ENCODE data around the gene THSD4.
"Not testable (repeated sequence)": the region's sequence is repeated elsewhere in the genome, so short reads cannot be mapped to it uniquely, and the experiment has no call there.

THSD4 gene

DNA sequence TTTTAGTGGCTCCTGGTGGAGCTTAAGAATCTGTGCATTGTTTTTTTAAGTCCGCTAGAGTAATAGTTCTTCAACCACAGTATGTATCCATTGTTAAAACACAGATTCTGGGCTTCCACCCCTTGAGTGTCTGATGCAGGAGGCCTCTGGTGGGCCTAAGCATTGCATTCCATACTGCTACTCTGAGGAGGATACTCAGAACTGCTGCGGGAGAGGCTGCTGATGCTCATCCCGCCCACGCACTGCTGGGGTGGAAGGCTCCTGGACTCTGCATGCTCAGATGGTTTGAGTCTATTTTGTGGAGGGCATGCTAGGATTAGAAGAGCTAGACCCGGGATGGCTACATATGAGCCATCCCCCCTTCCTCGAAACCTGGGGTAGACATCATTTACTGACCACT is 74.4 kb downstream of the THSD4 start:
- no peak for DNase-seq (ENCODE audit: low spot score)

DNA sequence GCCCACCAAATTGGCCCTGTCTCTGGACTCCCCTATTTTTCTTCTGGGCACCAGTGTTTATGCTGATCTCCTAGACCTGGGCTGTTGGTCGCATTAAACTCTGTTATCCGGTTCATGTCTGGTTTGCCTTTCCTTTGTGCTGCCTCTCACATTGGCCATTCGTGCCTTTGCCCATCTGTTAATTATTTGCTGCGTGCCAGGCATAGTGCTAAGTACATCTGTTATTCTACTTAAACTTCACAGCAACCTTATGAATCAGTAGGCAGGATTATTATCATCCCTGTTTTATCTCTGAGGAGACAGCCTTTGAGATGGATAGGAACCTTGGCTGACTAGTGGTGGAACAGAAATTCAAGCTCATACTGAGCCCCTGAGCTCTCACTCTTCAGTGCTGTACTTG is 76.0 kb downstream of the THSD4 start:
- no peak for DNase-seq (ENCODE audit: low spot score)

DNA sequence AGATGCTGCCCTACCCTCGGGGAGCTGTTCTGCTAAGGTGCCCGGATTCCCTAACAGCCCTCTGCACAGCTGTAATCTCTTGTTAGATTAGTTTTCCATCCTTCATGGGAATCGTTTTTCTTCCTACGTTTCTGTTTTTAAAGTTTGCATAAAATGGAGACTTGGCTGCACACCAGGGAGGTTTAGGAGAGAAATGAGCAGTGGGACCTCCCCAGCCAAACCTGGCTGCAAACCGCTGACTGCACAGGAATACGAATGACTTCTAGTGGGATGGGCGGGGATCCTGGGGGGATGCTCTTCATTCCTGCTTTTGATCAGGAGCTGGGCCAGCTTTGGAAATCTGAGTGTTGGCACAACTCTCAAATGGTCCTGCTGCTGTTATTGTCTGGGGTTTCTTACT is 77.5 kb downstream of the THSD4 start:
- no peak for DNase-seq (ENCODE audit: low spot score)

DNA sequence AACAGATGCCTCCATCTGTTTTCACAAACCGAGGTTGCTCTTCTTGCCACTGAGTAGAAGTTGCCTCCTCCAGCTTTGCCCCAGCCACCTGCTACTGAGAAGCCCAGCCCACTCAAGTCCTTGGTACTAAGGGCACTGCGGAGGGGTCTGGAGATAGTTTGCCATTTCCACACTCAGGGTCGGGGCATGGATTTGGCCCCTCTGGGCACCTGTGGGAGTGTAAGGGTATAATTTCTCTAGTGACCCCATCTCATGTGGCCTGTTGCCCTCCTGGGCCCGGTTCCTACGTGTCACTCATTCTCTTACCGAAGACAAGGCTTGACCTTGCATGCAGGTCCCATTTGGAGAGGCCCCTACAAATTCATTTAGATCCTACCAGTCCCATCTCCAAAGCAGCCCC is 79.0 kb downstream of the THSD4 start:
- DNase-seq (ENCODE audit: low spot score): no peak

DNA sequence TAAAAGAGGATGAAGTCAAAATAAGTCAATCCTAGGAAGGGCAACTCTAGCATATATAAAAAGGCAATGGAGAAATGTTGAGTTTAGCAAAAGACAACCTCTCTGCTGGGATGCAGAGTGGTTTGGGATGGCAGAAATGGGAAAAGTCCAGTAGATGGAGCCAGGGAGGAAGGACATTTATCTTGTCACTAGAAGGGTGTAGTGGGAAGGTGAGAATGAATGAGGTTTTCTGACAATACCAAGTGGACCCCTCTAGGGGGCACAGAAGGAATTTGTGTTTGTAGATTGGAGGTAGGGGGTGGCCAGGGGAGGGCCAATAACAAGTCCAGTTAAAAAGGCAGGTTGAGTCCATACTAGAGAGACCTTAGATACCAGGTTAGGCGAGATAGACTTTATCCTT is 80.0 kb downstream of the THSD4 start:
- DNase-seq (ENCODE audit: low spot score): peak; percentile 32

DNA sequence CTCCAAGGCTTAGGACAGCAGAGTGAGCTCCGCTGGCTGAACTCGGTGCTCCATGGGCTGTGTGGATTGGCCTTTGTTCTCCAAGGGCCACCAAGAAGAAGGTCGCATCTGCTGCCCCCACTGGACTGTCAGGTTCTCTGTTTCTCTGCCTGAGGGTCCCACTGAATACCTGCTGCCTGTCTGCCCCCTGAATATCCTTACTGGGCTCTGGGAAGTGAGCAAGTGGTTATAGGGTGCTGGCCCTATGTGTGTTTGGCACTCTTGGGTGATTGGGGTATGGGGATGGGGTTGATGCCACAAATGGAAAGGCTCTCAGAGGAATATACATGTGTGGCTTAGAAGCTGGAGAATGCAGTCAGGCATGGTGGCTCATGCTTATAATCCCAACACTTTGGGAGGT is 82.3 kb downstream of the THSD4 start:
- no peak for DNase-seq (ENCODE audit: low spot score)

DNA sequence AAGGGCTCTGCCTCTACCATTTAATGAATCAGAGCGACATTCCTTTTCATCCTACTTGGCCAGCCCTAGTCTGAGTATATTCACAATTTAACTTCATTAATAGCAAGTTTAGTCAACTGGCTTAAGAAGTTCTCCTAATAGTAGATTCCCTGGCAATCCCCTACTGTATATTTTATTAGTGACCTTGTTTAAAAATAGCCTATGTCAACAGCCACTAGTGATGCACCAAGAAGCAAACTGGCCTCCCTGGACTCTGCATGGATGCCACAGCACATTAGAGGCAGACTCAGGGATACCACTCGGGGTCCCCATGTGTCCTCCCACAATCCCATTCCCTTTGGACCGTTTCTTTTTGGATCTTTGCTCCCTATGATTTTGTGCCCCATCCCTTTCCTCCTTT is 83.6 kb downstream of the THSD4 start:
- DNase-seq (ENCODE audit: low spot score): peak; percentile 55

DNA sequence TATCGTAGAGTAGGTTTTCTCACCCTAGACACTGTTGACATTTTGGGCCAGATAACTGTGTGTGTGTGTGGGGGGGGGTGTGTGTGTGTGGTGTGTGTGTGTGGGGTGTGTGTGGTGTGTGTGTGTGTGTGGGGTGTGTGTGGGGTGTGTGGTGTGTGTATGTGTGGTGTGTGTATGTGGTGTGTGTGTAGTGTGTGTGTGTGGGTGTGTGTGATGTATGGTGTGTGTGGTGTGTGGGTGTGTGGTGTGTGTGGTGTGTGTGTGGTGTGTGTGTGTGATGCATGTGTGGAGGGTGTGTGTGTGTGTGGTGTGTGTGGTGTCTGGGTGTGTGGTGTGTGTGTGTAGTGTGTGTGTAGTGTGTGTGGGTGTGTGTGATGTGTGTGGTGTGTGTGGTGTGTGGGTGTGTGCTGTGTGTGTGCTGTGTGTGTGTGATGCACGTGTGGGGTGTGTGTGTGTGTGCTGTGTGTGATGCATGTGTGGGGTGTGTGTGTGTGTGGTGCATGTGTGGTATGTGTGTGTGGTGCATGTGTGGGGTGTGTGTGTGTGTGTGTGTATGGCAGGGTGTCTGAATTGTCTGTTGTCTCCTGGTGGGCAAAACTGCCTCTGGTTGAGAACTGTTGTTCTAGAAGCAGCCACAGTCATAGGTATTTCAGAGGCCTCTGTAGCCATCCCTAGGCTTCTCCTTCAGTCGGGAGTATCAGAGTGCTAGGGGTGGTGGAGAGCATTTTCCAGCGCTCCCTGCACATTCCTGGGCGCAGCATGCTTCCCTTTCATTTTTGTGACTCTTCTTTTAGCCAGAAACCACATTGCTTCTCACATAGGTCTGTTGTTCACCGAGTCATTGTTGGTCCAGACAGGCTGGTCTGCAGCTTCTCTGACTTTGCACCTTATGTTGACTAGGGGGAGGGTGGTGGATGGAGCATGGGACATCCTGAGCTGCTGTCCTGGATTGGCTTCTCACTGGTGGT is 84.4 kb downstream of the THSD4 start:
- DNase-seq (ENCODE audit: low spot score): no peak

DNA sequence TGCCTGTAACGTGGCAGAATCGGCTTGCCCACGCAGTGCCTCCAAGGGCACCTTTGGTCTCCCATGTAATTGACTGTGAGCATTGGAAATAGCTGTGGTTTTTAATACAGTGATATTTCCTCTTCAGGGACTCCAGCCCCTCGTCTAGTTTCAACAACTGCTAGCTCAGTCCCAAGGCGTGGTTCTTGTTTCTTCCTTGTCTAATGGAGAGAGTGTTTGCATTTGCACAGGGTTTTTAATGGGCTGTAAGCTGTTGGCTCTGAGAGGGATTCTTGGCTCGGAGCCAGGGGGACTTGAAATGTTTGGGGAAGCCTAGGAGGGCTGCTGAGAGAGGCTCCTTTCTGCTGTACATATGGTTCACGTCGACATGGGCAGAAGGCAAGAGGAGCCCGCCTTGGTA is 86.2 kb downstream of the THSD4 start:
- no peak for DNase-seq (ENCODE audit: low spot score)

DNA sequence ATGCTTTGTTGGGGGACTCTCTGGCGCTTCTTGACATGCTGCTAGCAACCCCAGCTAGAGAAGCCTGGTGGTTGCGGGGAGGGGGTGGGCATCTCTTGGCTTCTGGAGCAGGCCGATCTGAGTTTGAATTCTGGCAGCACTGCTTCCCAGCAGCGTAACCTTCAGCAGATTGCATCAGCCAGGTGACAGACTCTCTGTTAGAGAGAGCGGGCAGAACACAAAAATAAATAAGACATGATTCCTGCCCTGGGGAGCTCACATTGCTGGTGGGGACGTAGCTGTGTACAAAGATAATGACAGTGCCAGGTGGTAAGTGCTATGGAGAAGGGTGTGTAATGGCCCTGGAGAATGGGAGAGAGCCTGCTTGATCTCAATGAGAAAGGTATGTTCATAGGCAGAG is 87.4 kb downstream of the THSD4 start:
- DNase-seq (ENCODE audit: low spot score): no peak

DNA sequence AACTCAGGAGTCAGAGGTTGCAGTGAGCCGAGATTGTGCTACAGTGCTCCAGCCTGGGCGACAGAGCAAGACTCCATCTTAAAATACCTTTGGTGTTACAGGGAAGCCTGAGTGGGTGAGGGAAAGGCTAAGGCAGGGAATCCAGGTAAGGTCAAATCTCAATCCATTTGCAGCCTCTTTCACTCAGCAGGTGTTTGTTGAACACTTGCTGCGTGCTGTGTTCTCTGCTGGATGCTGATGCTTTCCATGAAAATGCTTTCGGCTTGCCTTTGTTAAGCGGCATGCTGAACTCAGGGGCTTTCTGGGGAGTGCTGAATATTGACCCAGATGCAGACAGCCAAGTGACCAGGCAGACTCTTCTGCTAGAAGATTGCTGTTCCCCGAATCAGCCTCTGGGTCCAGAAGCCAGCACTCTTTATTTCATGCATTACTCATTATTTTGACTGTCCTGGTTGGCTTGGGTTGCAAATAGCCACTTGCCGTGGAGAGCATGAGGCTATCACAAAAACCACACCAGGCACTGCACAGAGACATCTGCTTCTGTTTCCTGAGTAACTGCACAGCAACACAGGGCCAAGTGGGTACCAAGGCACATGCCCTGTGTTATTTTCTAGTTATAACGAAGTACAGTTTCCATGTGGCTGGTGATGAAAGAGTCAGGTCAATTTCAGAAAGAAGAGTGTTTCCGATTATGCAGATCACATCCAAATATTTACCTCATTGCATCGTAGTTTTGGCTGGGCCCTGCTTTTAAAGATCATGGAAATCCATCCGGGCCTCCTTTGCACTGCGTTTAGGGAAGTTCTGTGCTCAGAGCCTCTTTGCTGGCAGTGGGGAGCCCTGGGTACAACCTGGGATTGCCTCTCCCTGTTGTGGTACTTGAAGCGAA is 88.6 kb downstream of the THSD4 start:
- peak; percentile 34 for DNase-seq (ENCODE audit: low spot score)

DNA sequence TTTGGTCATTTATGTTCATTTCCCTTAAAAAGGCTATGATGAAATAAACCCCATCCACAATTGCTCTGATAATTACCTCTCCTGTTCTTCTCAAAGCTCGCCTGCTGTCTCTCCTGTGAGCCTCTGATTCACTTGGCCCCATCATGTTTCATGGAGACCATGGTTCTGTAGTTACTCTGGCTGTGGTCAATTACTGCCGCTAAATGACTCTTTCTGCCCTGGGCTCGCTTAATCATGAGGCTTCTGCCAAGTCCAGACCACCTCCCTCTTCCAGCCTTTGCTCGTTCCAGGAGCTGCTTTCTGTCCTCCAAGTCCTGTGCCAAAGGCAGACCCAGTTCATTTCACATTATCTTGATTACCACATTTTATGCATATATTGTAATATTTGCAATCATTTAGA is 91.9 kb downstream of the THSD4 start:
- DNase-seq (ENCODE audit: low spot score): no peak

DNA sequence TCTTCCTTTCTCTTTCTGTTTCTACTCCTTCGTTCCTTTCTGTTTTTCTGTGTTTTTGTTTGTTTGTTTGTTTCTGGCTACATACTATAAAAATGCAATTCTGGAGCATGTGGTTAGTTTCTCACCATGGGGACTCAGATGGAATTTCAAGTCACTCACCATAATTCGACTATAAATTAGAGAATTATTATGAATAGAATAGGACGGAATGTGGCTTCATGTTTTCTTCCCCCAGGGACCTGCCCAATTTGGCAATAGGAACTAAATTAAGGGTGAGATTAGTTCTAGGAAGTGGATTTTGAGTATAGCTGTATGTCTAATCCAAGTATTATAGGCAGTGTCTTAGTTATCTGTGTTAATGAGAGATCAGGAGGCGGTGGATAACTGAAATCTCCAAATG is 96.9 kb downstream of the THSD4 start:
- DNase-seq (ENCODE audit: low spot score): no peak

DNA sequence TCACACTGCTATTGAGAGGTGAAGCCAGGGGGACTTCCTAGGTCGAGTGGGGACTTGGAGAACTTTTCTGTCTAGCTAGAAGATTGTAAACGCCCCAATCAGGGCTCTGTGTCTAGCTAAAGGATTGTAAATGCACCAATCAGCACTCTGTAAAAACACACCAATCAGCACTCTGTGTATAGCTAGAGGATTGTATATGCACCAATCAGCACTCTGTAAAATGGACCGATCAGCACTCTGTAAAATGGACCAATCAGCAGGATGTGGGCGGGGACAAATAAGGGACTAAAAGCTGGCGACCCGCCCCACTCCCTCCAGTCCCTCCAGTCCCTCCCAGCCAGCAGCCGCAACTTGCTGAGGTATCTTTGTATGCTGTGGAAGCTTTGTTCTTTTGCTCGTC is 98.7 kb downstream of the THSD4 start:
- DNase-seq (ENCODE audit: low spot score): not testable (repeated sequence)

DNA sequence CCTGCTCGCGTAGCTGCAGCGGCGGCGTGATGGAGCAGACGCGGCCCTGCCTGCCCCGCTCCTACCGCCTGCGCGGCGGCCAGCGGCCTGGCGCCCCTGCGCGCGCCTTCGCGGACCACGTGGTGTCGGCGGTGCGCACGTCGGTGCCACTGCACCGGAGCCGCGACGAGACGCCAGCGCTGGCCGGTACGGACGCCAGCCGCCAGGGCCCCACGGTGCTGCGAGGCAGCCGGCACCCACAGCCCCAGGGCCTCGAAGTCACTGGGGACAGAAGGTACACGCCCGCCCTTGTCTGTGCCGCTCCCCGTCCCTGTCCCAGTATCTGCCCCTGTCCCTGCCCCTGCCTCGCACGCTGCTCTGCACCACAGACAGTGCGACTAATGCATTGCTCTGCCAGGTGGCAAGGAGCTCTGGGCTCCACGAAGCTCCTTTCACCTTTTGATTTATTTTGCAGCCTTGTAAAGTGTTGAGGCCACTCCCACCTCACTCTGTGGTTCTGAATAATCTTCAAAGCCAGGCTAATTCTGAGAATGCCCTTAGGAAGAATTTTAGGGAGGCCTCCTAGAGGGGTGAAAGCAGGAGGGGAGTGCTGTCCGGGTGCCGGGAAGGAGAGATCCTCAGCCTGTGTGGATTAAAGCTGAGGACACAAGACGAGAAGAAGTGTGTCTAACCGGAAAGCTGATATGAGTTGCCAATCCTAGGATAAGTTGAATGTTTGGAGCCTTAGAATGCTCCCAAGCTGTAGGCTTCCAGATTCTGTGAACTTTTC is 100.0 kb downstream of the THSD4 start:
- DNase-seq (ENCODE audit: low spot score): no peak

DNA sequence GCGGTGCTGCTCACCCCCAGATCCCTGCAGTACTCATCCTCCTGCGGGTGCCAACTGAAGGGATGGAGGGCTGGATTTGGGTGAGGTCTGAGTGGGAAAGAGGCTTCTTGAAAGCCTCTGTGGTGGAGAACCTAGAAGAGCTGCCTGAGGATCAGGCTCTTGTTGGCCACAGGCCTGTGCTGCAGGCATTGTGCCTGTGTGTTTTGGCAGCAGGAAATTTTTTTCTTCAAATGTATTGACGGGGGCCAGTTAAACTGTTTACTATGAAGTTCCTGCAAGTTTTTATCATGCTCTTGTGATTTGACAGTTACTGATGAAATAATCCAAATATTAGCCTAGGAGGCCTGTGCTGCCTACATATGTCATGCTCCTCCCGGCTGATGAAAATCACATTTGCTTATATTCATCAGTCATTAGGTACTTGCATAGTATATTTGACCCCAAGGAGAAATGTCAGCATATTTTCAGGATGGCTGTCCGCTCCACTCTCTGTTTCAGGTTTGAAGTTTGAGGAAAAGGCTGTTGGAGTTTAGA is 103.1 kb downstream of the THSD4 start:
- no peak for DNase-seq (ENCODE audit: low spot score)

DNA sequence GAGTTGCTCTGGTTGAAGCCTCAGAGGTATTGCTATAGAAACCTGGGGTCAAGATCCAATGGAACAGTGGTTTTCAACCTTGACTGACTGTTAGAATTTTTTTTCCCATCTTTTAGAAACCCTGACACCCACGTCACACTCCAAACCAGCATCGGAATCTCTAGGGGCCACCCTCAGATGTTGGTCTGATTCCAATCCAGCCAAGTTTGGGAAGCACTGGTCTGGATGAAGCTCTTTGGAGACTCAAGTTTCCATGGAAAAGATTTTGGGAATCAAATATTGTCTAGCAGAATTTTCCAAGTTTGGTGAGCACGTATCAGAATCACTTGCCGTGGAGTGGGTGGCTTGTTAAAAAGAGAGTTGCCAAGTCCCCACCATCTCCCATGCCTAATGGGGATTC is 103.8 kb downstream of the THSD4 start:
- no peak for DNase-seq (ENCODE audit: low spot score)

DNA sequence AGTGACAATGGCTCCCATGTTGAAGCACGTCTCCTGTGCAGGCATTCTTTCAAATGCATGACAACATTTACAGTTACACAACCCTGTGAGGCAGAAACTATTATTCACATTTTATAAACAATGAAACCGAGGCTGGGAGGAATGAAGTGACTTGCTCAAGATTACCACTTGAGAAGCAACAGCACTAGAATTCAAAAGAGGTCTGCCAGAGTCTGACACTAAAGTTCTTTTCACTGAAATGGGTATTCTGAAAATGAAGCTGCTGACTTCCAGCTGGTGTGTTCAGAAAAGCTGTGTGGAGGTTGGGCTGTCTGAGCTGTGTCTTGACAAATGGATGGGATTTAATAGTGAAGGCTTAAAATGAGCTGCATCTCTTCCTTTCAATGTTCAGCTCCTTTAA is 104.4 kb downstream of the THSD4 start:
- peak; percentile 53 for DNase-seq (ENCODE audit: low spot score)

DNA sequence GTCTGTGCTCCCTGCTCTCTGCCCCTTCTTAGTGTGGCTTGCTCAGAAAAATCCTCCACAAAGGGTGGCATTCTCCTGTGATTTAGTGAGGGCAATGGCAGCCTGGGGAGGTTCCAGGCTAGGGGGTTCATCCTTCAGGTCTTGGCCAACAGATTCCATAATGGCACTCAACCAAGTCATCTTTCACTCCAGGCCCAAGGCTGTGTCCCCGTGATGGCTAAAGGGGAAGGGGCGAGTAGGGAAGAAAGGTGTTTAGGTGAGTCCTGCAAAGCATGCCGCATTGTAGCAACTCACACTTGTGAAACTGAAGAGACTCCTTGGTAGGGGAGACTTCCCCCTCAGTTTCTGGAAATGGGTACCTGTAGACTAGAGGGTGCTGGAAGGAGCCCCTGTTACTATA is 105.6 kb downstream of the THSD4 start:
- DNase-seq (ENCODE audit: low spot score): no peak

DNA sequence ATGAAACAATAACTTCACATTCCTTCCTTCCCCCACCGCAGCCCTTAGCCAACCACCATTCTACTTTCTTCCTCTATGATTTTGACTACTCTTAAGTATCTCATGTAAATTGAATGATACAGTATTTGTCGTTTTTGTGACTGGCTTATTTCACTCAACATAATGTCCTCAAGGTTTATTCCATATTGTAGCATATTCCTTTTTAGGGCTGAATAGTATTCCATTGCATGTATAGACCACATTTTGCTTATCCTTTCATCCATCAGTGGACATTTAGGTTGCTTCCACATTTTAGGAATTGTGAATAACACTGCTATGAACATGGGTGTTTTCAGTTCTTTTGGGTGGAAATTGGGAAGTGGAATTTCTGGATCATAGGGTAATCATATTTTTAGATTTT is 106.1 kb downstream of the THSD4 start:
- DNase-seq (ENCODE audit: low spot score): no peak

DNA sequence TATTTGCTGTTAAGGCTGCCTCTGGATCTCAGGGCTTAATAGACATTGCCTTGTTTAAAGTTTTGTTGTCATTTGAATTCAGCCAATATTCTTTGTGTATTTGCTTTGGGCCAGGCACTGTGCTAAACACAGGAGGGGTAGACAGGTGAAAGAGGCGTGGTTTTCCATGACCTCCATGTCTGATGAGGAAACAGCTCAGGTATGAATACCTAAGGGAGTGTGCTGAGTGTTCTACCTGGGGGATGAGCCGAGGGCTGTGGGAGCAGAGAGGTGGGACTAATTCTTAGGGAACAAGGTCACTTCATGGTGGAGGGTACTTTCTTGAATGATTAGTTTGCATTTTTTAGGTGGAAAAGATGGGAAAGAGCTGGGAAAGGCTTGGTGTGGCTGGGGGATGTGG is 108.2 kb downstream of the THSD4 start:
- DNase-seq (ENCODE audit: low spot score): no peak

DNA sequence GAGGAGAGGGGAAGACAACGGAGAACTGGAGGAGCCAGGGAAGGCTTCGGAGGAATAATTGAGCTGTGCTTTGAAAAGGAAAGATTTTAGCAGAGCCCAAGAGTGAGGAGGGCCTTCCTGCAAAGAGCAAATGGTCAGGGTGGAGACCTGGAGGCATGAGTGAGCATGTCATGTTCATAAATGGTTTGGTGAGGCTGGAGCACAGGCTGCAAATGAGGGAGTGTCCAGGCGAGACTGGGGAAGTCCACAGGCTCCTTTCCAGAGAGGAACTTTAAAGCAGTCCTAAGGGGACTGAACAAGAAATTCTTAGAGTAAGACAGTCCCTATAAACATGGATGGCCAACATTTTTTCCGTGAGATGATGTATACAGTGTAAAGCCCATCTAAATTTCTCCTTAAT is 108.8 kb downstream of the THSD4 start:
- no peak for DNase-seq (ENCODE audit: low spot score)
